H9 (cell line): ENCODE results near the gene ARAP2. TPM values are rescaled to one million over a fixed set of nuclear protein-coding genes. Genes with fewer than 3 reads are reported as not detected.

ENCODE experiments used
- DNase-seq: peaks from one replicate; pipeline ENCODE4 v3.0.0-alpha.2; 2017
- H2AFZ ChIP-seq: one replicate; pipeline ENCODE4 v1.6.1; 2013; ENCODE audit warnings: mild to moderate bottlenecking, low read length, control low read depth, moderate library complexity
- H2AK5ac ChIP-seq: 2 replicates; pipeline ENCODE4 v1.6.1; 2013; ENCODE audit warnings: low read length, control low read depth, mixed read lengths; ENCODE audit not compliant: insufficient read length
- H2BK120ac ChIP-seq: one replicate; pipeline ENCODE4 v1.6.1; 2013; ENCODE audit warnings: low read depth, mild to moderate bottlenecking, low read length, control low read depth, inconsistent platforms; ENCODE audit not compliant: poor library complexity, severe bottlenecking
- H2BK12ac ChIP-seq: 2 replicates; pipeline ENCODE4 v1.6.1; 2013; ENCODE audit warnings: low read length, control low read depth, mixed read lengths, low read depth; ENCODE audit not compliant: insufficient read length
- H2BK15ac ChIP-seq: 2 replicates; pipeline ENCODE4 v1.6.1; 2013; ENCODE audit warnings: low read depth, low read length, control low read depth
- H2BK20ac ChIP-seq: one replicate; pipeline ENCODE4 v1.6.1; 2013; ENCODE audit warnings: low read depth, mild to moderate bottlenecking, low read length, control low read depth, inconsistent platforms; ENCODE audit not compliant: poor library complexity, severe bottlenecking
- H2BK5ac ChIP-seq: 2 replicates; pipeline ENCODE4 v1.6.1; 2013; ENCODE audit warnings: low read length, control low read depth, mixed read lengths; ENCODE audit not compliant: insufficient read length
- H3K14ac ChIP-seq: 2 replicates; pipeline ENCODE4 v1.6.1; 2013; ENCODE audit warnings: low read length, control low read depth; ENCODE audit not compliant: insufficient read depth
- H3K18ac ChIP-seq: 2 replicates; pipeline ENCODE4 v1.6.1; 2013; ENCODE audit warnings: low read depth, mild to moderate bottlenecking, mixed read lengths, low read length, control low read depth; ENCODE audit not compliant: insufficient read length
- H3K23ac ChIP-seq: 2 replicates; pipeline ENCODE4 v1.6.1; 2013; ENCODE audit warnings: low read length, control low read depth, mixed read lengths, low read depth; ENCODE audit not compliant: insufficient read length
- H3K23me2 ChIP-seq: 2 replicates; pipeline ENCODE4 v1.6.1; 2013; ENCODE audit warnings: low read depth, mild to moderate bottlenecking, mixed read lengths, low read length, control low read depth; ENCODE audit not compliant: insufficient read length, poor library complexity, severe bottlenecking
- H3K27ac ChIP-seq: 2 replicates; pipeline ENCODE4 v1.5.1; 2013; ENCODE audit warnings: low read length, control low read depth, mixed read lengths, low read depth; ENCODE audit not compliant: insufficient read length
- H3K27me3 ChIP-seq: 2 replicates; pipeline ENCODE4 v1.6.1; 2013; ENCODE audit warnings: low read length, control low read depth, inconsistent platforms; ENCODE audit not compliant: insufficient read depth
- H3K4ac ChIP-seq: 2 replicates; pipeline ENCODE4 v1.6.1; 2013; ENCODE audit warnings: low read depth, mild to moderate bottlenecking, control low read depth, inconsistent platforms, low read length, moderate library complexity
- H3K4me1 ChIP-seq: 2 replicates; pipeline ENCODE4 v1.6.1; 2013; ENCODE audit warnings: low read length, control low read depth, inconsistent platforms; ENCODE audit not compliant: insufficient read depth
- H3K4me2 ChIP-seq: 2 replicates; pipeline ENCODE4 v1.6.1; 2013; ENCODE audit warnings: low read length, control low read depth, mixed read lengths; ENCODE audit not compliant: insufficient read length, insufficient read depth
- H3K56ac ChIP-seq: 2 replicates; pipeline ENCODE4 v1.6.1; 2013; ENCODE audit warnings: low read depth, mild to moderate bottlenecking, mixed read lengths, low read length, control low read depth; ENCODE audit not compliant: insufficient read length
- H3K79me1 ChIP-seq: 2 replicates; pipeline ENCODE4 v1.6.1; 2013; ENCODE audit warnings: low read depth, mild to moderate bottlenecking, moderate library complexity, low read length, control low read depth, inconsistent platforms; ENCODE audit not compliant: insufficient read depth, poor library complexity, severe bottlenecking
- H3K79me2 ChIP-seq: 2 replicates; pipeline ENCODE4 v1.6.1; 2013; ENCODE audit warnings: low read length, control low read depth, inconsistent platforms; ENCODE audit not compliant: insufficient read depth
- H3K9ac ChIP-seq: 2 replicates; pipeline ENCODE4 v1.6.1; 2013; ENCODE audit warnings: low read length, control low read depth, mixed read lengths; ENCODE audit not compliant: insufficient read length; ENCODE audit errors: extremely low read depth
- H3K9me3 ChIP-seq: one replicate; pipeline ENCODE4 v1.6.1; 2013; ENCODE audit warnings: low read depth, low read length, inconsistent platforms; ENCODE audit not compliant: control insufficient read depth
- H3T11ph ChIP-seq: one replicate; pipeline ENCODE4 v1.6.1; 2013; ENCODE audit warnings: mild to moderate bottlenecking, low read length, control low read depth, inconsistent platforms
- H4K20me1 ChIP-seq: one replicate; pipeline ENCODE4 v1.6.1; 2013; ENCODE audit not compliant: control insufficient read depth, insufficient read length, insufficient read depth
- H4K5ac ChIP-seq: 2 replicates; pipeline ENCODE4 v1.6.1; 2013; ENCODE audit warnings: low read depth, mild to moderate bottlenecking, mixed read lengths, low read length, control low read depth; ENCODE audit not compliant: insufficient read length
- H4K8ac ChIP-seq: replicated peaks from 2 replicates; pipeline ENCODE4 v1.6.1; 2013; ENCODE audit warnings: low read length, control low read depth, mixed read lengths, low read depth; ENCODE audit not compliant: insufficient read length
- H4K91ac ChIP-seq: 2 replicates; pipeline ENCODE4 v1.6.1; 2013; ENCODE audit warnings: low read depth, mild to moderate bottlenecking, moderate library complexity, mixed read lengths, low read length, control low read depth; ENCODE audit not compliant: insufficient read length
- H3K27ac Mint-ChIP-seq, 3 experiments: 2 replicates in 2 of 3; 3 replicates in 1 of 3; pipeline ENCODE4 v1.8.0; 2020 to 2021; ENCODE audit warnings: mixed read lengths in 3 of 3, mild to moderate bottlenecking in 1 of 3, moderate library complexity in 1 of 3
- H3K27me3 Mint-ChIP-seq: 2 replicates; pipeline ENCODE4 v1.8.0; 2021; ENCODE audit warnings: low read depth, mild to moderate bottlenecking, moderate library complexity, mixed read lengths
- H3K36me3 Mint-ChIP-seq, 3 experiments: 2 replicates in 2 of 3; 3 replicates in 1 of 3; pipeline ENCODE4 v1.8.0; 2020 to 2021; ENCODE audit warnings: low read depth in 3 of 3, mixed read lengths in 3 of 3; ENCODE audit not compliant: insufficient read depth in 1 of 3
- H3K4me1 Mint-ChIP-seq, 2 experiments: 2 replicates each; pipeline ENCODE4 v1.8.0; 2020; ENCODE audit warnings: mixed read lengths in 2 of 2
- H3K4me3 Mint-ChIP-seq, 2 experiments: 2 replicates in 1 of 2; 3 replicates in 1 of 2; pipeline ENCODE4 v1.8.0; 2020 to 2021; ENCODE audit warnings: mild to moderate bottlenecking in 2 of 2, mixed read lengths in 2 of 2, moderate library complexity in 1 of 2
- H3K9me3 Mint-ChIP-seq, 2 experiments: 2 replicates in 1 of 2; 3 replicates in 1 of 2; pipeline ENCODE4 v1.8.0; 2020; ENCODE audit warnings: mild to moderate bottlenecking in 2 of 2, mixed read lengths in 2 of 2, moderate library complexity in 1 of 2
- WGBS: extraction: QIAGEN DNeasy Blood & Tissue Kit; methylation state at CpG from one replicate; pipeline ENCODE4 v1.1.7; 2013; ENCODE audit warnings: missing lambda C conversion rate, low lambda C conversion rate, mixed read lengths; ENCODE audit not compliant: insufficient read length; ENCODE audit errors: extremely low coverage; 5-methylcytosine and 5-hydroxymethylcytosine counted together
- total RNA-seq: library from RNA; stranded (reverse); gene quantifications from 2 replicates; pipeline ENCODE4 v1.2.1, GENCODE V29; 2021
- TF ChIP-seq, protein P1 (sequence below): fragments of 200-600 bp; sonication (generic); conservative IDR thresholded peaks from 3 replicates; pipeline ENCODE4 v1.8.0; 2021; ENCODE audit warnings: antibody characterized with exemption, mild to moderate bottlenecking

ARAP2 gene
- total RNA-seq, 1 experiment from 2014 or later, result 6.3 TPM

DNA sequence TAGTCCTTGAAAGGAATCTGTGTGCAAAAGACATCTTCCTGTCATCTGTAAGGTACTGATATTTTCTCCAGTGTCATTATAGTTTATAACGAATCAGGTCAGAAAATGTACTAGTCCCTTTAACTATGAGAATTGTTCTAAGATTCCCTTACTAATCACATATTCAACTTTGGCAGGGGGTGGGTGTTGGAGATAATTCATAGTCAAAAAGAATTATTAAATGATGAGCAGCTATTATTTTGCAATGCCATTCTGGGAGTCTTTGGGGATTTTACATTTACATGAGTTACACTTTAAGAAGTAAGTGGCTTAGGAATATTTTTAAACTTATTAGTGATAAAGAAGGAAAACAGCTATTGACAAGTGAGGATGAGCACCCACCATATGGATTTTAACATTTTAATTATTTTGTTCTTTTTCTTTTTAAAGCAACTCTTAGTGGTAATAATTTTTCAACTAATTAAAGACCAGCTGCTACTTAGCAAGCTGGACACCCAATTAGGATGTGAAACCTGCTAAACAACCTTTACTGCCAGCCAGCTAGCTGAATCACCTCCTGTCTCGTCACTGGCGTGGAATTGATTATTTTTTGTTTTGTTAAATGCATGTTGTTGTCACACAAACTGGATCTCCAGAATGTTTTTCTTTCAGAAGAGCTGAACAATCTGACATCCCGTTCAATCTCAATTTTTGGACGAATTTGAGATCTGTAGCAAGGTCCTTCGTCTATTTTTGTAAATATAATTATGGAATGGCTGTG, 219.2 kb downstream of the ARAP2 start:
- TF ChIP-seq, protein P1, sequence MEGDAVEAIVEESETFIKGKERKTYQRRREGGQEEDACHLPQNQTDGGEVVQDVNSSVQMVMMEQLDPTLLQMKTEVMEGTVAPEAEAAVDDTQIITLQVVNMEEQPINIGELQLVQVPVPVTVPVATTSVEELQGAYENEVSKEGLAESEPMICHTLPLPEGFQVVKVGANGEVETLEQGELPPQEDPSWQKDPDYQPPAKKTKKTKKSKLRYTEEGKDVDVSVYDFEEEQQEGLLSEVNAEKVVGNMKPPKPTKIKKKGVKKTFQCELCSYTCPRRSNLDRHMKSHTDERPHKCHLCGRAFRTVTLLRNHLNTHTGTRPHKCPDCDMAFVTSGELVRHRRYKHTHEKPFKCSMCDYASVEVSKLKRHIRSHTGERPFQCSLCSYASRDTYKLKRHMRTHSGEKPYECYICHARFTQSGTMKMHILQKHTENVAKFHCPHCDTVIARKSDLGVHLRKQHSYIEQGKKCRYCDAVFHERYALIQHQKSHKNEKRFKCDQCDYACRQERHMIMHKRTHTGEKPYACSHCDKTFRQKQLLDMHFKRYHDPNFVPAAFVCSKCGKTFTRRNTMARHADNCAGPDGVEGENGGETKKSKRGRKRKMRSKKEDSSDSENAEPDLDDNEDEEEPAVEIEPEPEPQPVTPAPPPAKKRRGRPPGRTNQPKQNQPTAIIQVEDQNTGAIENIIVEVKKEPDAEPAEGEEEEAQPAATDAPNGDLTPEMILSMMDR, result no peak
- H2AFZ ChIP-seq, result no peak overlapping the region
- H3K27me3 ChIP-seq, result no peaks in the 10 kb centered on the region
- H2BK15ac ChIP-seq, result no peak overlapping the region
- no peak overlapping the region for H4K91ac ChIP-seq
- H3T11ph ChIP-seq, result no peak overlapping the region
- Mint-ChIP-seq H3K4me1 (peaks cover 17% of the 10 kb centered on the region in 2 experiments), H3K36me3 (no peaks in the 10 kb centered on the region), H3K9me3 (no peaks in the 10 kb centered on the region), H3K27ac (no peak overlapping the region), H3K4me3 (no peak overlapping the region), H3K27me3 (no peaks in the 10 kb centered on the region)
- no peaks in the 10 kb centered on the region for H3K9me3 ChIP-seq
- no peaks in the 10 kb centered on the region for H4K20me1 ChIP-seq
- H3K9ac ChIP-seq, result no peak overlapping the region
- WGBS, result no CpG with 5 or more reads among the region's 6 CpGs
- H3K27ac ChIP-seq, result no peak overlapping the region
- H3K4me1 ChIP-seq, result peaks cover 9% of the 10 kb centered on the region
- H4K5ac ChIP-seq, result no peak overlapping the region
- H4K8ac ChIP-seq, result no peak overlapping the region
- H3K18ac ChIP-seq, result no peak overlapping the region
- no peak overlapping the region for H2BK20ac ChIP-seq
- no peak overlapping the region for H3K4me2 ChIP-seq
- H3K79me1 ChIP-seq, result no peaks in the 10 kb centered on the region
- no peak overlapping the region for H3K56ac ChIP-seq
- H3K14ac ChIP-seq, result no peak overlapping the region
- H3K4ac ChIP-seq, result no peak overlapping the region
- H2BK120ac ChIP-seq, result no peak overlapping the region
- H2BK5ac ChIP-seq, result no peak overlapping the region
- H2AK5ac ChIP-seq, result no peak overlapping the region
- no peak overlapping the region for H3K23ac ChIP-seq
- DNase-seq, result no peak
- H2BK12ac ChIP-seq, result no peak overlapping the region
- no peaks in the 10 kb centered on the region for H3K79me2 ChIP-seq
- H3K23me2 ChIP-seq, result no peaks in the 10 kb centered on the region
